ENCODE results near the gene RYR2. TPM values are rescaled to one million over a fixed set of nuclear protein-coding genes. Genes with fewer than 3 reads are reported as not detected.

RYR2 gene
- total and polyA plus RNA-seq, 8 donors: 1.6 to 6.9 (median 4.4) TPM

DNA sequence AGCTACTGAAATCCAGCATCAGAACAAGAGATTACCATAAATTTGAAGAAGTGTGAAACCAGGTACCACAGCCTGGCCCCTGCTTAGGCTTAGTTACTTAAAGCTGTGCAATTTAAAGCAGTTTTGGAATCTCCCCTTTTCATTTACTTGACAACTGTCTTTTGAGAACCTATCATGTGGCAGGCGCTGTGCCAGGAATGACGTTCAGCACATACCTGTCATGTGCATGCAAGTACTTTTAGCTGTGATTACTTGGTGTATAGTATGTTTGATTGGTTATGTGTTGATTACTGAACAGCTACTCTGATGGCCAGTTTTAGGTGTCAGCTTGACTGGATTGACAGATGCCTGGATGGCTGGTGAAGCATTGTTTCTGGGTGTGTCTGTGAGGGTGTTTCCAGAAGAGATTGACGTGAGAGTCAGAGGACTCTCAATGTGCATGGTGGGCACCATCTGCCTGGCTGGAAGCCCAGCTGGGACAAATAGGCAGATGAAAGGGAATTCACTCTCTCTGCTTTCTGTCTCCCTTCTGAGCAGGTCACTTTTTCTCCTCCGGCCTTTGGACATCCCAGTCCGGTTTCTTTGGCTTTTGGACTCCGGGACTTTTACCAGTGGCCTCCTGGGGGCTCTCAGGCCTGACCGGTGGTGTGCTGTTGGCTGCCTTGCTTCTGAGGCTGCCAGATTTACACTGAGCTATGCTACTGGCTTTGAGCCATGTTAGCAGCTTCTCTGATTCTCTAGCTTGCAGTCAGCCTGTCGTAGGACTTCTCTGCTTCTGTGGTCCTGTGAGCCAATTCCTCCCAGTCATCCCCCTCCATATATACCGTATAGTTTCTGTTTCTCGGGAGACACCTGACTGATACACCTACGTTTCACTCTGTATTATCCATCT, 178.0 kb downstream of the RYR2 start:
- Histone ChIP-seq H3K36me3 (no peaks in the 10 kb centered on the region), H3K9me3 (no peaks in the 10 kb centered on the region), H3K4me1 (no peaks in the 10 kb centered on the region), H3K27me3 (no peaks in the 10 kb centered on the region), H3K4me3 (no peak overlapping the region), H3K27ac (no peak overlapping the region)
- FAIRE-seq: no peak
- peak in 1 of 4 donors; percentile 34 for ATAC-seq
- intact Hi-C loops (cut with DNase I): no loop called here
- peak in 1 of 6 donors; percentile 5 for DNase-seq
- WGBS, 2 donors: 35 to 47% methylated on average over 11 of the region's 11 CpGs
- no peak for TF ChIP-seq CTCF (IDR thresholded peaks at IDR 0.05)

- no peaks in the 10 kb centered on the region for H3K9me3 ChIP-seq
- H3K27me3 ChIP-seq: no peaks in the 10 kb centered on the region
- H3K4me3 ChIP-seq: no peak overlapping the region
- DNase-seq (no peak), ATAC-seq (no peak), FAIRE-seq (no peak)
- no peaks in the 10 kb centered on the region for H3K36me3 ChIP-seq
- intact Hi-C loops (cut with DNase I): no loop called here
- H3K27ac ChIP-seq: no peak overlapping the region
- no peak for TF ChIP-seq CTCF (IDR thresholded peaks at IDR 0.05)
- 86 to 95% methylated on average over 2 of the region's 2 CpGs for WGBS, 2 donors
- H3K4me1 ChIP-seq: no peaks in the 10 kb centered on the region
Observed at GRCh38 chr1:237223419-237223818, 181.4 kb downstream of the RYR2 start.

DNA sequence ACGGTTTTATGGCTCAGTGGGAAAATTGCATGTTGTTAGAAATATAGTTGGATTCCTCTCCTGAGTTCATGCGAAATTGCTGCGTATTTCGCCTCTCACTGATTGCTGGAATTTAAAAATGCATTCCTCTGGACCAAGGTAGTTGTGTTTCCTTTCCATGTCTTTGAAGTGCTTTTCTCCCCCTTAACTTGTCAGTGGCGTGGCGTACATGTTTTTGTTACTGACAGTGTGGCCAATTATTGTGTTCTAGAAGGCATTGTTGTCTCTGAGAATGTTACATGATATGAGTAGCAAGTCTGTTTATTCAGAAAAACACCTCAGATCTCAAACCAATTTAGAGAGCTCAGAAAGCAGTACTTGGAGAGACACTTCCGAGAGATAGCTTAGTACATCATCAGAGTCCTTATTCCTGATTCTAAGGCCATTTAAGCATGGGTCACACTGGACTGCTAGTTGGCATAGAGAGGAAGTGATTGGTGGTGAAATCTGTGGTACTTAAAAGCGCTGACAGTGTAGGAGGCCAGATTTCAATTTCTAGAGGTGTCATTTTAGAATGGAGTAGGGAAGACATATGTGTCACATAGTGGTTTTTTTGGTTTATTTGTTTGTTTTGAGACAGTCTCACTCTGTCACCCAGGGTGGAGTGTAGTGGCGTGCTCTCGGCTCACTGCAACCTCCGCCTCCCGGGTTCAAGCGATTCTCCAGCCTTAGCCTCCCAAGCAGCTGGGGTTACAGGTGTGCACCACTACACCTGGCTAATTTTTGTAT, 184.4 kb downstream of the RYR2 start:
- FAIRE-seq: no peak

GRCh38 chr1:237227476-237227875, 185.5 kb downstream of the RYR2 start:
- H3K36me3 ChIP-seq: no peaks in the 10 kb centered on the region
- no peak for TF ChIP-seq CTCF (IDR thresholded peaks at IDR 0.05)
- no peaks in the 10 kb centered on the region for H3K27me3 ChIP-seq
- DNase-seq (no peak), FAIRE-seq (no peak), ATAC-seq (no peak)
- no peak overlapping the region for H3K27ac ChIP-seq
- H3K4me1 ChIP-seq: no peaks in the 10 kb centered on the region
- H3K9me3 ChIP-seq: no peaks in the 10 kb centered on the region
- 77 to 84% methylated on average over 4 of the region's 4 CpGs for WGBS, 2 donors
- no peak overlapping the region for H3K4me3 ChIP-seq
- intact Hi-C loops (cut with DNase I): no loop called here

More for the DNA sequence above, 184.4 kb downstream of the RYR2 start:
- no peak overlapping the region for H3K4me3 ChIP-seq
- no peak for DNase-seq
- no peaks in the 10 kb centered on the region for H3K27me3 ChIP-seq
- 74 to 78% methylated on average over 13 of the region's 13 CpGs for WGBS, 2 donors
- intact Hi-C loops (cut with DNase I): no loop called here
- no peaks in the 10 kb centered on the region for H3K9me3 ChIP-seq
- no peaks in the 10 kb centered on the region for H3K4me1 ChIP-seq
- no peaks in the 10 kb centered on the region for H3K36me3 ChIP-seq
- no peak for ATAC-seq
- no peak overlapping the region for H3K27ac ChIP-seq
- no peak for TF ChIP-seq CTCF (IDR thresholded peaks at IDR 0.05)

Measured in pancreas (tissue), 10 donors.